SK-N-MC (cell line): ENCODE measurements around the gene PDE4B.
"Not testable (repeated sequence)": the region's sequence is repeated elsewhere in the genome, so short reads cannot be mapped to it uniquely, and the experiment has no call there.

Experiments
- DNase-seq: peaks from one replicate; pipeline ENCODE4 v3.0.0-alpha.2; 2011; ENCODE audit warnings: low read depth, low spot score
- H3K27ac ChIP-seq: fragments of 200-600 bp; sonication (generic); 2 replicates; pipeline ENCODE4 v1.5.1; 2016; ENCODE audit warnings: mixed run types
- H3K36me3 ChIP-seq: fragments of 200-600 bp; sonication (generic); 2 replicates; pipeline ENCODE4 v1.6.1; 2017; ENCODE audit warnings: antibody characterized with exemption, low read length, mixed read lengths; ENCODE audit not compliant: insufficient read depth
- H3K4me3 ChIP-seq: fragments of 200-600 bp; sonication (generic); 2 replicates; pipeline ENCODE4 v1.5.1; 2016
- H3K9ac ChIP-seq: fragments of 200-600 bp; sonication (generic); 2 replicates; pipeline ENCODE4 v1.8.0; 2017; ENCODE audit warnings: mixed run types, mixed read lengths; ENCODE audit not compliant: insufficient read length
- H3K9me3 ChIP-seq: fragments of 200-600 bp; sonication (generic); 2 replicates; pipeline ENCODE4 v1.6.1; 2017; ENCODE audit warnings: low read depth, mild to moderate bottlenecking, antibody characterized with exemption, low read length, moderate library complexity, mixed read lengths
- EZH2 ChIP-seq: fragments of 200-600 bp; sonication (generic); IDR thresholded peaks from one replicate; pipeline ENCODE4 v1.6.1; 2017; ENCODE audit warnings: antibody characterized with exemption
- FOXP2 ChIP-seq: optimal IDR thresholded peaks from 2 replicates; pipeline ENCODE3; 2011; ENCODE audit warnings: mild to moderate bottlenecking, moderate library complexity; ENCODE audit not compliant: insufficient read depth; ENCODE audit errors: extremely low read length, control extremely low read depth
- POLR2AphosphoS5 ChIP-seq: IDR thresholded peaks from 2 replicates; pipeline ENCODE4 v1.6.1; 2012; ENCODE audit warnings: mild to moderate bottlenecking, low read depth, low read length, borderline replicate concordance

PDE4B gene

GRCh38 chr1:66403007-66403731 is 610.5 kb downstream of the PDE4B start:
- Histone ChIP-seq H3K9ac (no peak overlapping the region), H3K27ac (no peak overlapping the region), H3K9me3 (no peaks in the 10 kb centered on the region), H3K4me3 (no peak overlapping the region), H3K36me3 (no peaks in the 10 kb centered on the region)
- TF ChIP-seq EZH2 (no peak), POLR2AphosphoS5 (no peak), FOXP2 (no peak)
- no peak for DNase-seq

DNA sequence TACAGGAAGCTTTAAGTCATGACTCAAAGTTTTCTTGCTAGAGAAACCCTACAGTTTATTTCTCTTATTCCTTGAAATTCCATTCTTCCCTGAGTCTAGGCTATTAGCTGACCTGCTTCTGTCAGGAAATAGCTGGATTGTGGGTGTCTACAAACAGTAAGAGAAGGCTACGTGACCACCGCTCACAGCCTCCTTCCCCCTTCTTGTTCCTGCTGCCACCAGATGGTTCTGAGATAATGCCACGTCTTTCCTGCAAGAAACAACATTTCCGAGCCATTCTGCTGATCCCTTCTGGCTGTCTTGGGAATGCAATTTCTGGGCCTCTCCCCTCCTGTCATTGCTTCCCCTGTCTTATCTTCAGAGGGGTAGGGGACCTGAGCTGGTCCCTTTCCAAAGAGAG is 612.4 kb downstream of the PDE4B start:
- H3K27ac ChIP-seq = no peak overlapping the region
- TF ChIP-seq POLR2AphosphoS5 (no peak), EZH2 (no peak), FOXP2 (no peak)
- H3K9me3 ChIP-seq = no peaks in the 10 kb centered on the region
- no peak overlapping the region for H3K9ac ChIP-seq
- no peak for DNase-seq
- no peak overlapping the region for H3K4me3 ChIP-seq
- H3K36me3 ChIP-seq = no peaks in the 10 kb centered on the region

DNA sequence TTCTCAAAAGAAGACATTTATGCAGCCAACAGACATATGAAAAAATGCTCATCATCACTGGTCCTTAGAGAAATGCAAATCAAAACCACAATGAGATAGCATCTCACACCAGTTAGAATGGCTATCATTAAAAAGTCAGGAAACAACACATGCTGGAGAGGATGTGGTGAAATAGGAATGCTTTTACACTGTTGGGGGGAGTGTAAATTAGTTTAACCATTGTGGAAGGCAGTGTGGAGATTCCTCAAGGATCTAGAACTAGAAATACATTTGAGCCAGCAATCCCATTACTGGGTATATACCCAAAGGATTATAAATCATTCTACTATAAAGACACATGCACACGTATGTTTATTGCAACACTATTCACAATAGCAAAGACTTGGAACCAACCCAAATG is 618.8 kb downstream of the PDE4B start:
- H3K4me3 ChIP-seq, H3K36me3 ChIP-seq, DNase-seq, H3K27ac ChIP-seq, H3K9ac ChIP-seq, H3K9me3 ChIP-seq: not testable (repeated sequence)

- Histone ChIP-seq H3K36me3 (no peaks in the 10 kb centered on the region), H3K9me3 (no peaks in the 10 kb centered on the region)
- DNase-seq = no peak
These were observed 620.0 kb downstream of the PDE4B start for GRCh38 chr1:66412704-66413103.

DNA sequence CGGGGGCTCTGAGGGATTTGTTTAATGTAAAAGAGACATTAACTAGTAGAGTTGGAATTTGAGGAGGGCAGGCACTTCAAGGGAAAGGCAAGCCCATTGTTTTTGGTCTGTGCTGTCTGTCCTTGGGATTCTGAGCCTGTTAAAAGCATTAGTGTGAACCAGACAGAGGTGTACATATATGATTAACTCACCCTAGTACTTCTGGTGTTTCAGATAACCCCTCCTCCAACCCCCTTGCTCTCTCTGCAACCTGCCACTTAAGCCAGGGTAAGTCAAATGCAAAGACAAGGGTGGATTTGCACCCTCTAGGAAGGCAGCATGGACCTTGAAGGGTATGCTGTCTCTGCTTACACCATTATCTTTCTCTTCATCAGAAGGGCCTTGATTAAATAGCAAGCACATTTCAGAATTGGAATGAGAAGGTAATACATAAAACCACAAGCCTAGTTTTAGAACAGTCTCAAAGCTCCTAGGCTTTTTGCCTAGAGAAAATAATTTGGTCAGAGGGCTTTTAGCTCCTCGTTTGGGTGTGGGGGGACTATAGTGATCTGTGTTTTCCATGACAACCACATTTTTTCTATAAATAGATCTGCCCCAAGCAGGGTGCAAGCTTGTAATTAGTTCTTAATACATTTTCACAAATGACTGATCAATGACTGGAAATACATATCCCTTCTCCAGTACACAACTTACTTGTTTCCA is 620.6 kb downstream of the PDE4B start:
- no peak overlapping the region for H3K4me3 ChIP-seq
- no peak overlapping the region for H3K9ac ChIP-seq
- TF ChIP-seq EZH2 (no peak), POLR2AphosphoS5 (no peak), FOXP2 (no peak)
- no peaks in the 10 kb centered on the region for H3K9me3 ChIP-seq
- DNase-seq = no peak
- no peak overlapping the region for H3K27ac ChIP-seq
- H3K36me3 ChIP-seq = no peaks in the 10 kb centered on the region

More at GRCh38 chr1:66412704-66413103, 620.0 kb downstream of the PDE4B start:
- H3K4me3 ChIP-seq = no peak overlapping the region
- TF ChIP-seq EZH2 (no peak), POLR2AphosphoS5 (no peak), FOXP2 (no peak)
- H3K27ac ChIP-seq = no peak overlapping the region
- H3K9ac ChIP-seq = no peak overlapping the region

GRCh38 chr1:66413838-66414175 is 621.1 kb downstream of the PDE4B start:
- no peak overlapping the region for H3K4me3 ChIP-seq
- H3K9ac ChIP-seq = no peak overlapping the region
- no peak overlapping the region for H3K27ac ChIP-seq
- H3K36me3 ChIP-seq = no peaks in the 10 kb centered on the region
- TF ChIP-seq FOXP2 (no peak), EZH2 (no peak), POLR2AphosphoS5 (no peak)
- H3K9me3 ChIP-seq = no peaks in the 10 kb centered on the region
- DNase-seq = no peak

- no peak overlapping the region for H3K9ac ChIP-seq
- DNase-seq = no peak
- H3K36me3 ChIP-seq = no peaks in the 10 kb centered on the region
- no peaks in the 10 kb centered on the region for H3K9me3 ChIP-seq
- H3K27ac ChIP-seq = no peak overlapping the region
- no peak overlapping the region for H3K4me3 ChIP-seq
- TF ChIP-seq EZH2 = no peak
- TF ChIP-seq FOXP2 = no peak
- no peak for TF ChIP-seq POLR2AphosphoS5
These were observed 622.6 kb downstream of the PDE4B start for GRCh38 chr1:66415281-66415680.

DNA sequence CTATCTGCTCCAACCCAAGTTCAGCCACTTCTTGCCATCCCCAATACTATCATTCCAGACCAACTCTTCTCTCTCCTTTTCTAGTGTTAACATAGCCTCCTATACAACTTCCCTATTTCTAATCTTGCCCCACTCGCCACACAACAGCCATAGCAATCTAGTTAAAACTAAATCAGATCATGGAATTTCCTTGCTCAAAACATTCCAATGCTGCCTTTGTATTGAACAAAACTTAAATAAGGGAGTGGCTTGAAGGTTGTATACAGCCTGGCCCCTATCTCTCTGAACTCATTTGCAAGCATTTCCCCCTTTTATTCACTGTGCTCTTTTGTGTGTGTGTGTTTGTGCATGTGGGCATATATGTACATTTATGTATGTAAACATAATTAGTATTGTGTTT is 623.2 kb downstream of the PDE4B start:
- Histone ChIP-seq H3K4me3 (no peak overlapping the region), H3K9me3 (no peaks in the 10 kb centered on the region), H3K27ac (no peak overlapping the region), H3K9ac (no peak overlapping the region), H3K36me3 (no peaks in the 10 kb centered on the region)
- no peak for DNase-seq
- no peak for TF ChIP-seq EZH2
- TF ChIP-seq POLR2AphosphoS5 = no peak
- TF ChIP-seq FOXP2 = no peak

DNA sequence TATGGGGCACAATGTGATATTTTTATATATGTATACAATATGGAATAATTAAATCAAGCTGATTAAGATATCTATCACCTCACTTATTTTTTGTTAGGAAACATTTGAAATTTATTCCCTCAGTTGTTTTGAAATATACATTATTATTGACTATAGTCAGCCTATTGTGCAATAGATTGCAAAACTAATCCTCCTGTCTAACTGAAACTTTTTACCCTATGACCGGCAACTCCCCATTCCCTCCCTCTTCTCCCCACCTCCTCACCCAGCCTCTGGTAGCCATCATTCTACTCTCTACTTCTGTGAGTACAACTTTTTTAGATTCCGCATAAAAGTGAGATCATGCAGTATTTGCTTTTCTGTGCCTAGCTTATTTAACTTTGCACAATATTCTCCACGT is 623.6 kb downstream of the PDE4B start:
- no peak overlapping the region for H3K4me3 ChIP-seq
- no peak overlapping the region for H3K27ac ChIP-seq
- no peaks in the 10 kb centered on the region for H3K36me3 ChIP-seq
- no peak for TF ChIP-seq POLR2AphosphoS5
- no peak for TF ChIP-seq FOXP2
- no peak for TF ChIP-seq EZH2
- DNase-seq = no peak
- no peaks in the 10 kb centered on the region for H3K9me3 ChIP-seq
- no peak overlapping the region for H3K9ac ChIP-seq
